Neural cell (in vitro differentiated cells): ENCODE data around the gene SLC2A4RG. TPM values are rescaled to one million over a fixed set of nuclear protein-coding genes. Genes with fewer than 3 reads are reported as not detected.

Source experiments
- H2AFZ ChIP-seq: fragments of 200-600, 300-800 bp; sonication (generic), shearing (Covaris generic); 2 replicates; pipeline ENCODE4 v1.6.0; 2014; ENCODE audit warnings: low read depth, mild to moderate bottlenecking, antibody characterized with exemption, low read length, moderate library complexity
- H3F3A ChIP-seq: fragments of 200-600 bp; shearing (Covaris generic); 2 replicates; pipeline ENCODE4 v1.6.1; 2016; ENCODE audit warnings: mild to moderate bottlenecking, moderate library complexity, mixed read lengths, antibody characterized with exemption, low read length; ENCODE audit not compliant: insufficient read depth, poor library complexity, severe bottlenecking
- H3K27ac ChIP-seq: fragments of 200-600, 300-800 bp; sonication (generic), shearing (Covaris generic); 2 replicates; pipeline ENCODE4 v1.5.1; 2014; ENCODE audit warnings: mild to moderate bottlenecking, low read length, moderate library complexity
- H3K27me3 ChIP-seq: fragments of 300-800, 200-600 bp; sonication (generic), shearing (Covaris generic); 2 replicates; pipeline ENCODE4 v1.6.0; 2014; ENCODE audit warnings: mild to moderate bottlenecking, low read depth, low read length, moderate library complexity; ENCODE audit not compliant: insufficient read depth
- H3K36me3 ChIP-seq: fragments of 300-800, 200-600 bp; sonication (generic), shearing (Covaris generic); 2 replicates; pipeline ENCODE4 v1.5.1; 2014; ENCODE audit warnings: mild to moderate bottlenecking, antibody characterized with exemption, low read length, moderate library complexity; ENCODE audit not compliant: insufficient read depth
- H3K4me2 ChIP-seq: fragments of 300-800, 200-600 bp; sonication (generic), shearing (Covaris generic); 2 replicates; pipeline ENCODE4 v1.6.0; 2014; ENCODE audit warnings: mild to moderate bottlenecking, low read length
- H3K4me3 ChIP-seq: fragments of 300-800, 200-600 bp; sonication (generic), shearing (Covaris generic); 2 replicates; pipeline ENCODE4 v1.5.1; 2014; ENCODE audit warnings: mild to moderate bottlenecking, low read length, moderate library complexity
- H3K79me2 ChIP-seq: fragments of 200-600 bp; shearing (Covaris generic); replicated peaks from 2 replicates; pipeline ENCODE4 v1.6.0; 2014; ENCODE audit warnings: mild to moderate bottlenecking, low read length, moderate library complexity; ENCODE audit not compliant: insufficient read depth
- H3K9ac ChIP-seq: fragments of 300-800, 200-600 bp; sonication (generic), shearing (Covaris generic); 2 replicates; pipeline ENCODE4 v1.6.1; 2016; ENCODE audit warnings: mild to moderate bottlenecking, low read length, mixed read lengths
- H3K9me2 ChIP-seq: fragments of 200-600 bp; shearing (Covaris generic); 2 replicates; pipeline ENCODE4 v1.6.1; 2016; ENCODE audit warnings: mild to moderate bottlenecking, low read length, mixed read lengths; ENCODE audit not compliant: insufficient read depth
- H3K9me3 ChIP-seq: fragments of 200-600, 300-800 bp; sonication (generic), shearing (Covaris generic); 2 replicates; pipeline ENCODE4 v1.6.1; 2016; ENCODE audit warnings: mild to moderate bottlenecking, mixed run types, low read length, moderate library complexity, mixed read lengths
- H4K20me1 ChIP-seq: fragments of 200-600 bp; shearing (Covaris generic); 2 replicates; pipeline ENCODE4 v1.6.1; 2016; ENCODE audit warnings: mild to moderate bottlenecking, mixed run types; ENCODE audit not compliant: insufficient read depth
- EP300 ChIP-seq: fragments of 450-650 bp; conservative IDR thresholded peaks from 2 replicates; pipeline ENCODE4 v1.6.1; 2014; ENCODE audit warnings: antibody characterized with exemption, mild to moderate bottlenecking, moderate library complexity; ENCODE audit not compliant: poor library complexity, severe bottlenecking
- EZH2 ChIP-seq: fragments of 200-600, 300-800 bp; shearing (Covaris generic), sonication (generic); IDR thresholded peaks from 2 replicates; pipeline ENCODE4 v1.6.1; 2014; ENCODE audit warnings: antibody characterized with exemption, low read length, borderline replicate concordance, mild to moderate bottlenecking; ENCODE audit not compliant: insufficient read depth, poor library complexity, severe bottlenecking
- MXI1 ChIP-seq: fragments of 450-650 bp; conservative IDR thresholded peaks from 2 replicates; pipeline ENCODE4 v1.6.1; 2014; ENCODE audit warnings: antibody characterized with exemption, mild to moderate bottlenecking; ENCODE audit not compliant: poor library complexity, severe bottlenecking
- POLR2AphosphoS5 ChIP-seq: IDR thresholded peaks from 2 replicates; pipeline ENCODE4 v1.6.1; 2012
- RAD21 ChIP-seq: fragments of 450-650 bp; conservative IDR thresholded peaks from 2 replicates; pipeline ENCODE4 v1.6.1; 2014; ENCODE audit warnings: antibody characterized with exemption, mild to moderate bottlenecking, moderate library complexity
- SMC3 ChIP-seq: fragments of 450-650 bp; conservative IDR thresholded peaks from 2 replicates; pipeline ENCODE4 v1.6.1; 2014; ENCODE audit warnings: antibody characterized with exemption, mild to moderate bottlenecking, moderate library complexity; ENCODE audit not compliant: poor library complexity
- TAF1 ChIP-seq: IDR thresholded peaks from 2 replicates; pipeline ENCODE4 v1.6.1; 2012; ENCODE audit warnings: low read depth
- polyA plus RNA-seq: library from polyadenylated mRNA; depleted of rRNA; stranded (reverse); fragments of >200 nt; gene quantifications from 2 replicates; pipeline ENCODE4 v1.2.3, GENCODE V29; 2014
- TF ChIP-seq, protein P1 (sequence below): IDR thresholded peaks from 2 replicates; pipeline ENCODE4 v1.6.1; 2012; ENCODE audit warnings: borderline replicate concordance
- TF ChIP-seq, protein P2 (sequence below): fragments of 450-650 bp; IDR thresholded peaks from 2 replicates; pipeline ENCODE4 v1.5.1; 2014; ENCODE audit warnings: antibody characterized with exemption, mild to moderate bottlenecking, moderate library complexity; ENCODE audit not compliant: poor library complexity, severe bottlenecking

SLC2A4RG gene
- polyA plus RNA-seq, 1 donor from 2014 or later, result 52.1 TPM

DNA sequence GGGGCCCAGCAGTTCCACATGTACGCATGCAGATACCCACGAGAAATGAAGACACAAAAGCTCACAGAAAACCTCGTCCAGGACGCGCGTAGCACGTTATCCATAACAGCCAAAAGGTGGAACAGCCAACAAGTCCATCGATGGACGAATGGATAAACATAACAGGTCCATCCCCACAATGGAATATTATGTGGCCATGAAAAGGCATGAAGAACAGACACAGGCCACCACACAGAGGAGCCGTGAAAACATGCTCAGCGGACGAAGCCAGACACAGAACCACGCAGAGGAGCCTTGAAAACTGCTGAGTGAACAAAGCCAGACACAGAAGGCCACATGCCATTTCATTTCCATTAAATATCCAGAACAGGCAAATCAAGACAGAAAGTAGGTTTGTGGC, 38.0 kb downstream of the SLC2A4RG start:
- Histone ChIP-seq H3K9me3 (no peaks in the 10 kb centered on the region), H3K27ac (no peak overlapping the region), H3K4me2 (no peak overlapping the region), H3F3A (no peaks in the 10 kb centered on the region), H3K4me3 (no peak overlapping the region), H4K20me1 (no peaks in the 10 kb centered on the region), H2AFZ (no peak overlapping the region), H3K9me2 (no peaks in the 10 kb centered on the region), H3K9ac (no peak overlapping the region), H3K79me2 (peaks cover 20% of the 10 kb centered on the region), H3K27me3 (no peaks in the 10 kb centered on the region), H3K36me3 (no peaks in the 10 kb centered on the region)
- TF ChIP-seq EP300, result no peak
- no peak for TF ChIP-seq RAD21
- TF ChIP-seq MXI1, result no peak
- no peak for TF ChIP-seq POLR2AphosphoS5
- TF ChIP-seq, protein P1, sequence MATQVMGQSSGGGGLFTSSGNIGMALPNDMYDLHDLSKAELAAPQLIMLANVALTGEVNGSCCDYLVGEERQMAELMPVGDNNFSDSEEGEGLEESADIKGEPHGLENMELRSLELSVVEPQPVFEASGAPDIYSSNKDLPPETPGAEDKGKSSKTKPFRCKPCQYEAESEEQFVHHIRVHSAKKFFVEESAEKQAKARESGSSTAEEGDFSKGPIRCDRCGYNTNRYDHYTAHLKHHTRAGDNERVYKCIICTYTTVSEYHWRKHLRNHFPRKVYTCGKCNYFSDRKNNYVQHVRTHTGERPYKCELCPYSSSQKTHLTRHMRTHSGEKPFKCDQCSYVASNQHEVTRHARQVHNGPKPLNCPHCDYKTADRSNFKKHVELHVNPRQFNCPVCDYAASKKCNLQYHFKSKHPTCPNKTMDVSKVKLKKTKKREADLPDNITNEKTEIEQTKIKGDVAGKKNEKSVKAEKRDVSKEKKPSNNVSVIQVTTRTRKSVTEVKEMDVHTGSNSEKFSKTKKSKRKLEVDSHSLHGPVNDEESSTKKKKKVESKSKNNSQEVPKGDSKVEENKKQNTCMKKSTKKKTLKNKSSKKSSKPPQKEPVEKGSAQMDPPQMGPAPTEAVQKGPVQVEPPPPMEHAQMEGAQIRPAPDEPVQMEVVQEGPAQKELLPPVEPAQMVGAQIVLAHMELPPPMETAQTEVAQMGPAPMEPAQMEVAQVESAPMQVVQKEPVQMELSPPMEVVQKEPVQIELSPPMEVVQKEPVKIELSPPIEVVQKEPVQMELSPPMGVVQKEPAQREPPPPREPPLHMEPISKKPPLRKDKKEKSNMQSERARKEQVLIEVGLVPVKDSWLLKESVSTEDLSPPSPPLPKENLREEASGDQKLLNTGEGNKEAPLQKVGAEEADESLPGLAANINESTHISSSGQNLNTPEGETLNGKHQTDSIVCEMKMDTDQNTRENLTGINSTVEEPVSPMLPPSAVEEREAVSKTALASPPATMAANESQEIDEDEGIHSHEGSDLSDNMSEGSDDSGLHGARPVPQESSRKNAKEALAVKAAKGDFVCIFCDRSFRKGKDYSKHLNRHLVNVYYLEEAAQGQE, result no peak

DNA sequence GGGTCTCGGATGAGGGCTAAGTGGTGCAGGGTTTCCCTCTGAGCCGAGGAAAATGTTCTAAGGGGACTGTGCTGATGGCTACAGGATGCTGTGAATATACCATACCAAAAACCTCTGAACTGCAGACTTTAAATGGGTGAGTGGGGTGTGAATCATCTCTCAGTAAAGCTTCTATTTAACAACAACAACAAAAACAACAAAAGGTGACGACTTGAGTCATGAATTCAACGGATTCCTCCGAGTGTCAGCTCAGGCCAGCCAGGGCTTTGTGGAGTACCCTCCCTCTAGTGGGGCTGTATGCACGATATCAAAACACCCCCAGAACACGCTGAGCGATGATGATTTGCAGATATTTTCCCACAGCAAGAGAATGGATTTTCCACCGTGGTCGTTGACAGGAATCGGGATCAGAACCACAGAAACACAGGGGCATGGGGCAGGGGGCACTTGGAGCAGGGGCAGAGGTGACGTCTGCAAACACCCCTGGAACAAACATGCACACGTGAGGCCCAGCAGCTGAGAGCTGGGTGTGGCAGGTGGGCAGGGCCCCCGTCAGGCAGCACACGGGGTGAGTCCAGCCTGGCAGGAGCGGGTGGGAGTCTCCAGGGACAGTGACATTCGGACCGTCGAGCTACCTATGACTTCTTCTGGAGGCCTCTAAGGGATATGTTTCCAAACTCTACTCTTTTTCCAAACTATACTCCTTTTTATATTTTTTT, 38.6 kb downstream of the SLC2A4RG start:
- TF ChIP-seq EZH2 (no peak), POLR2AphosphoS5 (no peak), SMC3 (no peak)
- no peaks in the 10 kb centered on the region for H3F3A ChIP-seq
- H3K27me3 ChIP-seq, result no peaks in the 10 kb centered on the region
- H3K36me3 ChIP-seq, result no peaks in the 10 kb centered on the region
- no peaks in the 10 kb centered on the region for H3K9me2 ChIP-seq
- H3K9ac ChIP-seq, result no peak overlapping the region
- H3K4me2 ChIP-seq, result no peak overlapping the region
- no peak overlapping the region for H3K4me3 ChIP-seq
- H3K79me2 ChIP-seq, result peaks cover 20% of the 10 kb centered on the region
- H2AFZ ChIP-seq, result no peak overlapping the region
- no peaks in the 10 kb centered on the region for H3K9me3 ChIP-seq
- no peak overlapping the region for H3K27ac ChIP-seq
- H4K20me1 ChIP-seq, result no peaks in the 10 kb centered on the region

DNA sequence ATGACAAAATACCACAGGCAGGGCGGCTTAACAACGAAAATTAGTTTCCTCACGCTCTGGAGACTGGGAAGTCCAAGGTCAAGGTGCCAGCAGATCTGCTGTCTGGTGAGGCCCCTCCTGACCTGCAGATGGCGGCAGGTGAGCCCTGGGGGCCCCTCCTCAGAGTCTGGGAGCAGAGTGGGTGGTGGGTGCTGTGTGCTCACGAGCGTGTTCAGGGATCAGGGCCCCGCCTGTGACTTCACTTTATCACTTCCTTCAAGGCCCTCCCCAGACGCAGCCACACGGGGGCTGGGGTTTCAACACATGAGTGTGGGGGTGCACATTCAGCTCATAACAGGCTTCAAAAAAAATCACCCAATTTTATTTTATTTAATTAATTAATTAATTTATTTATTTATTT, 39.3 kb downstream of the SLC2A4RG start:
- H3K79me2 ChIP-seq, result peaks cover 20% of the 10 kb centered on the region
- H3K4me3 ChIP-seq, result no peak overlapping the region
- no peaks in the 10 kb centered on the region for H3K27me3 ChIP-seq

More for the DNA sequence above, 39.3 kb downstream of the SLC2A4RG start:
- TF ChIP-seq MXI1 (no peak), EP300 (no peak), EZH2 (no peak), POLR2AphosphoS5 (no peak), SMC3 (no peak), RAD21 (no peak), TAF1 (no peak)
- TF ChIP-seq, protein P2, sequence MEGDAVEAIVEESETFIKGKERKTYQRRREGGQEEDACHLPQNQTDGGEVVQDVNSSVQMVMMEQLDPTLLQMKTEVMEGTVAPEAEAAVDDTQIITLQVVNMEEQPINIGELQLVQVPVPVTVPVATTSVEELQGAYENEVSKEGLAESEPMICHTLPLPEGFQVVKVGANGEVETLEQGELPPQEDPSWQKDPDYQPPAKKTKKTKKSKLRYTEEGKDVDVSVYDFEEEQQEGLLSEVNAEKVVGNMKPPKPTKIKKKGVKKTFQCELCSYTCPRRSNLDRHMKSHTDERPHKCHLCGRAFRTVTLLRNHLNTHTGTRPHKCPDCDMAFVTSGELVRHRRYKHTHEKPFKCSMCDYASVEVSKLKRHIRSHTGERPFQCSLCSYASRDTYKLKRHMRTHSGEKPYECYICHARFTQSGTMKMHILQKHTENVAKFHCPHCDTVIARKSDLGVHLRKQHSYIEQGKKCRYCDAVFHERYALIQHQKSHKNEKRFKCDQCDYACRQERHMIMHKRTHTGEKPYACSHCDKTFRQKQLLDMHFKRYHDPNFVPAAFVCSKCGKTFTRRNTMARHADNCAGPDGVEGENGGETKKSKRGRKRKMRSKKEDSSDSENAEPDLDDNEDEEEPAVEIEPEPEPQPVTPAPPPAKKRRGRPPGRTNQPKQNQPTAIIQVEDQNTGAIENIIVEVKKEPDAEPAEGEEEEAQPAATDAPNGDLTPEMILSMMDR, result no peak
- TF ChIP-seq, protein P1, result no peak
- Histone ChIP-seq H3K9me2 (no peaks in the 10 kb centered on the region), H3K9ac (no peak overlapping the region), H3F3A (no peaks in the 10 kb centered on the region), H2AFZ (no peak overlapping the region), H3K36me3 (no peaks in the 10 kb centered on the region), H4K20me1 (no peaks in the 10 kb centered on the region), H3K4me2 (no peak overlapping the region), H3K9me3 (no peaks in the 10 kb centered on the region), H3K27ac (no peak overlapping the region)
